Measurements from ENCODE around the gene GRK5.

Gene GRK5

GRCh38 chr10:119410361-119411116, 203.2 kb downstream of the GRK5 start:
- no peak for DNase-seq

GRCh38 chr10:119412244-119413092, 205.1 kb downstream of the GRK5 start:
- no peak for DNase-seq

- DNase-seq, result no peak
Observed at GRCh38 chr10:119413093-119413453, 205.7 kb downstream of the GRK5 start.

- no peak for DNase-seq
Observed at GRCh38 chr10:119413471-119414080, 206.2 kb downstream of the GRK5 start.

DNA sequence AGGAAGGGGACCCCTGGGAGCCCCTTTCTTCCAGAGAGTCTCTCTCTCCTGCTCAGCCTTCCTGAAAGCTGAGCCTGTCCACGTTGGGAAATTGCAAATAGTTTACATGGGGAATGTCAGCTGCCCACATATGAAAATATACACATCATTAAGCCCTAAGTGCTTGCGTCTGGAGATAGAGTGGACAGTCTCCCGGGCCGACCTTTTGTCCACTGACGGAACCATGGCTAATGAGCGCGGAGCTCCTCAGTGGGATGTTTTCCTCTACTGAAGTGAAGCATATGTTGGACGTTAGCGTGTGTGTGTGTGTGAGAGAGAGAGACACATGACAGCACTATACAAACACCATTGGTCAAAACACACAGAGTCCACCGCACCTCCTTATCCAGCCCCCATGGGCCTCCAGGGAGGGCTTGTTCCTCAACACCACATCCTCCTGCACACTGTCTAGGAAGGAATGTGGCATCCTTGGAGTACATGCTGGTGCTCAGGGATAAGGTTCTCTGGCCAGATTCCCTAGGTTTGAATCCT, 206.8 kb downstream of the GRK5 start:
- no peak for DNase-seq

DNA sequence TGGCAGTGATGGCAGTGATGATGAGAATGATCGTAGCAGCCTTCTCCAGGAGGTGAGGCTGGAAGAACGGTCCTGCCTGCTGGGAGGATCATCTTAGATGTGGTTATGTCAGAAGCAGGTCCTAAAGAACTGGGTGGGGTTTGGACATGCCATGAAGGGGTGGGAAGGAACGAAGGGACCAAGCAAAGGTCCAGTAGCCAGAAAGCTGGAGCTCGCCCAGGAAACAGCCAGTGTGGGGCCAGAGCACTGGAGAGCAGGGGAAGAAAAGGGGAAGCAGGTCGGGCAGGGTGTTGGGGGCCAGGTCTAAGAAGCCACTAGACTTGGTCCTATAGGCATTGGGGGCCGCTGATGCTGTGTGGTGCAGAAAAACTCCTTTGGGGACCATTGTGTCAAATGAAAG, 207.8 kb downstream of the GRK5 start:
- no peak for DNase-seq

DNA sequence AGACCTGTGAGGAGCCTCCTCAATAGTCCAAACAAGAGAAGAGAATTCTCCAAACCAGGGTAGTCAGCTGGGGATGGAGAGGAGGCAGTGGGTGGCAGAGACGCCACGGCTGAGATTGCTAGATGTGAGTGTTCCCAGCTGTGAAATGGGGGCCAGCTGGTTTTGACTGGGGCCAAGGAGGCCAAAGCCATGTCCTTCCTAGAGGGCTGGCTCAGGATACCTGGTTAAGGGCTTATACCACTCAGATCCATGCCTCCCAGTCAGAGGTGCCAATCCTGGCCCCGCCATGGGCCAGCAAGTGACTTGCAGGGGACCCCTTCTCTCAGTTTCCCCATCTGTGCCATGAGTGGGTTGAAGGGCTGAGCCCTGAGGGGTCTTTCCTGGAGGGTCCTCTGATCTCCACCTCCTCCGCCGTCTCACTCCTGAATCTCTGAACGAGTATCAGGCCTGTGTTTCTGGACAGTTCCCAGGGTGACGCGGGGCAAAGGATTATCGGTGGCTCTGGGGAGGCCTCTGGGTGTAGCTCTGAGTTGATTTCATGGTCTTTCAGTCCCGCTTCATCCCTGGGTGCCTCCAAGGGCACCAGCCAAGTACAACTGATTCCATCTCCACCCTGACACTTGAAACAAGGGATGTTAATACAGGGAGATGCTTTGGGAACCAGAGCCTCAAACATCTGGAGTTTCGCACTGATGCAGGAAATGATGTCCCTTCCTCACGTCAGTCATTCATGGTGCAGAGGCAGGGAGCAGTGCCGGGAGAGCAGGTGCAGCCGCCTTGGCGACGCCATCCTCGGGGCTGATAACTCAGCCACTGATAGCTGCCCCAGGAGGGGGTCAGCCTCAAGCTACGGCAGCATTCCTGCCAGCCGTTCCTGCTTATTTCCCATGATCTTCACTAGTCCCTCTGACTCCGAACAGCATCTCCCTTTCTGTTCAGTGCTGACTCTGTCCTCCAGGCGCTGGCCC, 208.4 kb downstream of the GRK5 start:
- DNase-seq, result no peak

DNA sequence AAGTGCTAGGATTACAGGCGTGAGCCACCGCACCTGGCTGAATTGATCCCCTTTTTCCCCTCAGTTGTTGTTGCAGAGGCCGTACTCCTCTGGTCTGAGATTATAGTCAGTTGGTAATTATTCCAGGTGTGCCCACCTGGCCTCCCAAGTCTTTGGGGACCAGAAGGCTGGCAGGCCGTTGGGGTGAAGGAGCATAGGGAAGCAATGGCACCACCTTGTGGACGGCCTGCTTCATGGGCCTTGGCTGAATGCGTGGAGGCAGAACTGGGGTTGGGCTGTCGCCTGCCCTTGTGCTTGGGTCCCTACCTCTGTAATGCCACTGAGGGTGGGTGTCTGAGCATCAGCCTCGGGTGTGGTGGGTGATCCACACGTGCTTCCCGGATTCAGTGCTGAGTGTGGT, 209.5 kb downstream of the GRK5 start:
- DNase-seq, result no peak

DNA sequence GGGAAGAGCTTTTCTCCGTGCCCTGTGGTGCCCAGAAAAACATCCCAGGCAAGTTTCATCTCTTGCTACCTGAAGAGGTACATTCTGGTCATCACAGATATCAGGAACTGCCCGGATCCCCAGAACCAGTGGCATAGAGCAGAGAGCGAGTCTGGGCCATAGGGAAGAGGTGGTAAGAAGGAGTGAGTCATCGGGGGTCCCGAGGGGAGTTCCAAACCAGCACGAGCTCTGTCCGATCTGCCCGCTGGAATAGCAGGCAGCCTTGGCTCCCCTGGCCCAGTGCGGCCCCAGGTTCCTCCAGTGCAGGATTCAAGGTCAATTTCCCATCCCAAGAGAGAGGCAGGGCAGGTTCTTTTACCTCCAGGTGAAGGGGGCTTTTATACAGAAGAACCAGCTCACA, 210.5 kb downstream of the GRK5 start:
- DNase-seq, result no peak

DNA sequence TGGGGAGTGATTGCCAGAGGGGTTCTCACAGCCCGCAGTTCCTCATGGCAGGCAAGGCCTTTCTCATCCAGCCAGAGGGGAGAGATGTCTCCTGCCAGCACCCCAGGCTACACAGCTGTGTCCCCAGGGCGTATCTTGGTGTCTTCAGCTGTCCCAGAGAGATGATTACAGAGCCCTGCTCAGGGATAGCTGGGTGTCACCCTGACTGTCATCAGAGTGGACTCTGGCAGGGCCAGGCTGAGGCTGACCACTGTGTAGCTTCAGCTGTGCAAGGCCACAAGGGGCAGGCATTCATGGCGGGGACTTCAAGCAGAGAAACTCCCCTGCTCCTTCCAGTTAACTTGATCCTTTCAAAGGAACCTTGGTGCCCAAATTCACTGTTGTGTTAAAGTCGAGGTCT, 211.0 kb downstream of the GRK5 start:
- no peak for DNase-seq

DNA sequence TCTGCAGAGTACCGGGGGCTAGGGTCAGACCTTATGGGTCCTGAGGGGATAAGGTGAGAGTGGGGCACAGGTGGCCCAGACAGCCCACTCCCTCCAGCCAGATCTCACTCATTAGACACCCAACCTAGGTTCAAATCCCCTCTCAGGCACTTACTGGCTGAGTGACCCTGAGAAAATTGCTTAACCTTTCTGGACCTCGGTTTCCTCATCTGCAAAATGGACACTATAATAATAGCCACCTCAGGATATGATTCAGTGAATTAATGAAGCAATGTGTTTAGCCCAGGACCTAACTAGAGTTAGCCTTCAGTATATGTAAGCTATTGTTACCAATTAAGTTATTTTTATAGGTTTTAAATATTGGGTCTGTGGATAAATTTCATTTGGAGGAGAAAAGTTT, 212.6 kb downstream of the GRK5 start:
- no peak for DNase-seq

GRCh38 chr10:119420950-119421875, 213.8 kb downstream of the GRK5 start:
- no peak for DNase-seq

DNA sequence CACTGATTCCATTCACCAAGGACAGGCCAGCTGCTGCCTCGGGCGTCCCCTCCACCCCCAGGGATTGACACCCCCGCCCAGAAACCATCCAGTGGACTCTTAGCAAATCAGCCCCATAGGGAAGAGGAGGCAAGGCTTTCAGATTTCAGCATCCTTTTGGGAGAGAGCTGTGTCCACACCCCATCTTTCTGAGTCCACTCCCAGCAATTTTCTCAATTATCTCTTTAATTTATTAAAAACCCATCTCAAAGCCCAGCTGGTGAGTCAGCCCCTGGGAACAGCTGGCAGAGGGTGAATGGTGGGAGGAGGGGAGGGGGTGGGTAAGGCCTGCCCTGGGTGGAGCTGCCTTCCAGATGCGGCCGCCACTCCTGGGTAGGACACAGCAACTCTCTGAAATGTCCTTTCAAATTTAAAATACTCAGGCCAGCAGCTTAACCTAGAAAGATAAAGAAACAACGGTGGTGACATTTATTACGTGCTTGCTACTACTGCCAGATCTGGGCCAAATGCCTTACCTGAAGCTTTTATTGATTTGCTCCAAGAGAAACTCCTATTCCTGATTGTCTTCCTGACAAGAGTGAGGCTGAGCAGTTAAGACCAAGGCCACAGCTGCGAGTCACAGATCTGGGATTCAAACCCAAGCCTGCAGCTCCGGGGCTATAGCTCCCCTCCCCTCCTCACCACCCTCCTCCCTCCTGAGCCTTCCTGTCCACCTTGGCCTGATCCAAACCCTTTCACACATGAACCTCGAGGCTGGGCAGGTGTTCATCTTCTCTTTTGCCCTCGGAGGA, 214.7 kb downstream of the GRK5 start:
- DNase-seq, result no peak

GRCh38 chr10:119422682-119423509, 215.5 kb downstream of the GRK5 start:
- DNase-seq, result no peak

DNA sequence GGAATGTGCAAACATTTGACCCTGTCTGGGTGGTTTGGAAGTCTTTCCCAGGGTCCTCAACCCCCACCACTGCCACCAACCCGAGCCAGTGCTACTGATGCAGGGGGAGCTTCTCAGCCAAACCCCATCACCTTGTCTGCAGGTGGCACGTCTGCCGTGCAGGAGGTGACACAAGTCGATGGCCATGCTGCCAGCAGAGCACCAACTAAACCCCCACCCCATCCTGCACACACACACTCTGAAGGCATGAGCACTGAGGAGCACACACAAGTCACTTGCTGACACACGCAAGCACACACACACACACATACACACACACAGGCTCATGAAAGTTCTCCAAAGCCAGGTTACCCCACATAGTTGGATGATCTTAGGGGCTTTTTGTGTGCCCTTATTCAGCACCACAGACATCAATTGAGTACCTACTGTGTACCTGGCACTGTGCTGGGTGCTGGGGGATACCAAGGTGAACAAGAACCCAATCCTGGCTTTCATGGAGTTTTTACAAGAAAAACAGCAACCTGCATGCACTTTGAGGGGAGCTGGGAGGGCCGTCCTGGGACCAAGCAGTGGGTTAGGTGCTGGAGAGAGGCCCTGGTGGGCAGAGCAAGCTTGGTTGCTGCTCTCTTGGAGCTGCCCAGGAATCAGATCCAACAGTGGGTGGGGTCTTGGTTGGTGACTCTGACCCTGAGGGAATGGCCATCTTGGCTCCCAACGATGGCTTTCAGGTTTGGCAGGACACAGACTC, 216.3 kb downstream of the GRK5 start:
- DNase-seq, result no peak

GRCh38 chr10:119424258-119424975, 217.0 kb downstream of the GRK5 start:
- DNase-seq, result no peak

- no peak for DNase-seq
Observed at GRCh38 chr10:119425102-119425880, 217.9 kb downstream of the GRK5 start.

- DNase-seq, result no peak
Observed at GRCh38 chr10:119425881-119426170, 218.5 kb downstream of the GRK5 start.
